ENCODE measurements around the gene BHLHE41.

Gene BHLHE41

GRCh38 chr12:26133521-26133920 is 8.7 kb upstream of the BHLHE41 start:
- DNase-seq, result no peak

GRCh38 chr12:26132866-26133265 is 8.0 kb upstream of the BHLHE41 start:
- DNase-seq, result no peak

GRCh38 chr12:26131936-26132335 is 7.1 kb upstream of the BHLHE41 start:
- no peak for DNase-seq

DNA sequence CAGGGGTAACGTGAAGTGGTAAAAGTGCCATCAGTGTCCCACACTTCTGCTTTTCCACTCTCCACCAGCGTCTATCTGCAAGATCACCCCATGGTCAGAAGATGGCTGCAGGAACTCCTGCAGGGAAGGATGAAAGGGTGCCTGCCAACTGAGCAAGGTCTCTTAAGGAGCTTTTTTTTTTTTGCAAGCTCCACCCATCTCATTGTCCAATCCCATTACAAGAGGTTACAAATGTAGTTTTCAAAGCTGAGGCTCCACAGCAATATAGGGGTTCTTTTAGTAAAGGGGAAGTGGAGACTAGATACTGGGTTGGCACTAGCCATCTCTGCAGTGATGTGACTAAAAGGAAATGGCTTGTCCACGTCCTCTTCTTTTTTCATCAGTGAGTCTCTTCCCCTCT is 5.9 kb upstream of the BHLHE41 start:
- DNase-seq, result peak; percentile 44

GRCh38 chr12:26128168-26128567 is 3.3 kb upstream of the BHLHE41 start:
- no peak for DNase-seq

GRCh38 chr12:26127404-26127803 is 2.6 kb upstream of the BHLHE41 start:
- DNase-seq, result no peak

DNA sequence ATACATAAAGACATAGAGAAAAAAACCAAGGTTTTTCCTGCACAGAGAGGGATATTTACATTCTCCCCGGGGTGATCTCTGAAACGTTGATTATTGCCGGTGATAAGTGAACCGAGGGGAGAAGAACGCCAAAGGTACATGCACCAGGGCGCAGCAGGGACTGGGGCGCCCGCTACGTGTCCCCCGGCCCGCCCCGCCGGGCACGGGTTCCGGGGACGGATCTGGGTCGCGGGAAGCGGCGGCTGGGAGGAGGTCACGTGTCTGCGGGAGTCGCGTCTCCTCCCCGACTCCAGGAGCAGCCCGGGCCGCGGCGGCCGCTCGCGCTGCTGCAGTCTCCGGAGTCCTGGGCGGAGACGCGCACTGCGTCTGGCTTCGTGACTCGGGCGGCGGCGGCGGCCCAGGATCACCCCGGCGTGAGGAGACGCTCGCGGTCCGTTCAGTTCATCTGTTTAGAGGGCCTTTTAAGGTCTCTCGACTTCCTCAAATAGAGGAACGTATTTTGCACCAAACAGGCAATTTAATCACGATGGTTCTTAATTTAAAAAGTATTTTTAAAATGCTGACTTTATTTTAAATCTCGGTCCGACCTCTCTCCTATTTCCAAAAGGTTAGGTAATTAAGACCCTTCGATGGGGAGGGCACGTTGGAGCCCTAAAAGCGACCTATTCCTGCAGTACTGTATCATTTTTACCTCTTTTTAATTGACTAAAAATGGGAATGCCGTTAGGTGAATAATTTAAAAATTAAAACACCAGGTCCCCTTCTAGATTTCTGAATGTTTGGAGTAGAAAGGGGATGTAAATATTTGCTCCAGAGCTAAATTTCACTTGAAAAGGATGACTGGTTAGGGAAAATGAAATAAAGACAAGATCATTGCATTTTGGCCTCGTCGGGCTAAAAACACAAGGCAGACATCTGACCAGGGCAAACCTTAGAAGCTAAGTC is 1.8 kb upstream of the BHLHE41 start:
- peak; percentile 67 for DNase-seq

GRCh38 chr12:26125400-26126339 is 833 bp upstream of the BHLHE41 start:
- DNase-seq, result peak; percentile 35

DNA sequence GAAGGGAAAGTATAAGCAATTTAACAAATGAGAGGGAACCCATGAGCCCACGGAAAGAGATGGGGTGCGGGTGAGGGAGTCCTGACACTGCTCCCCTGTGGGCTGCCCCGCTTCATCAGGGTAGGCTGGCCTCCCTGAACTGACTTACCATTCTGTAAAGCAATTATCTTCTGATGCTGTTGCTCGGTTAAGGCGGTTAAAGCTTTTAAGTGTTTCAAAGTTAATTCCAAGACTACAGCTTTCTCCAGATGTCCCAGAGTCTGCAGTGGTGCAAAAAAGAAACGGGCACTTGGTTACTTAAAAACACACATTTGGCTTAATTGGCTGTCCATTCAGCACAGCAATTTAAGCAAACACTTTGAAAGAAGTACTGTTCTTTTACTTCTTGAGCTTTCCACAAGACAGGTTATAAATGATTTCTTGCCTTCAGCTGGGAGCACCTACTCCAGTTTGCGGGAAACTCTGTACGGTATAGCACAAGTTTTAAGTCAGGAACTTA is 1.3 kb downstream of the BHLHE41 start:
- DNase-seq, result no peak

DNA sequence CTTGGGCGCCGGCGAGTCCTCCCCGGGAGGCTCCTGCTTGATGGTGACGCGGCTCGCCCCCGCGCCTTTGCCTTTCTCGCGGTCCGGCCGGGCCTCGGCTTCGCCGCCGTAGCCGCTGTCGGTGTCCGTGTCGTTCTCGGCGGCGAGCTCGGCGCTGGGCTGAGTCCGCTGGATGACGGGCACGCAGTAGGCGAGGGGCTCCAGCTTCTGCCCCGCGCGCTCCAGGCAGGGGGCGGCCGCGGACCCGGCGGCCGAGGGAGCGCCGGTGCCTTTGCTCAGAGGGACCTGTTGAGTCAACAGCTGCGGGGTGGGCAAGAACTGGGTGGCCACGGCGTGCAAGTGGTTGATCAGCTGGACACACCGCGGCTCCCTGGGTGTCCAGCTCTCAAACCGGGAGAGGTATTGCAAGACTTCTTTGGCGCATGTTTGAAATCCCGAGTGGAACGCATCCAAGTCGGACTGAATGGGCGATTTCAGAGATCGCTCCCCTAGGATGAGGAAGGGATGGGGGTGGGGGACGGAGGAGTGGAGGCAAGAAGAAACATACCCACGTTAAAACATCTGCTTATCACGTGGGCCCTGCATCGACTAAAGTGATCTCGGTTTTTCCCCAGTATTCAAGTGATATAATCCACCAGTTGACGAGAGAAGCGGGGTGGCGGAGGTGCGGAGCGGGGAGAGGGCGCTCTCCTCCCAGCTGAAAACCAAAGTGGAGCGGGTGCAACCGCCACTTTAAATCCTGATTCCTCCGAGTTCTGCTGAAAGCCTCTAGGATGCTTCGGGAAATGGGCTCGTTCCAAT is 2.0 kb downstream of the BHLHE41 start:
- peak; percentile 49 for DNase-seq

GRCh38 chr12:26122061-26122680 is 2.7 kb downstream of the BHLHE41 start:
- peak; percentile 56 for DNase-seq

DNA sequence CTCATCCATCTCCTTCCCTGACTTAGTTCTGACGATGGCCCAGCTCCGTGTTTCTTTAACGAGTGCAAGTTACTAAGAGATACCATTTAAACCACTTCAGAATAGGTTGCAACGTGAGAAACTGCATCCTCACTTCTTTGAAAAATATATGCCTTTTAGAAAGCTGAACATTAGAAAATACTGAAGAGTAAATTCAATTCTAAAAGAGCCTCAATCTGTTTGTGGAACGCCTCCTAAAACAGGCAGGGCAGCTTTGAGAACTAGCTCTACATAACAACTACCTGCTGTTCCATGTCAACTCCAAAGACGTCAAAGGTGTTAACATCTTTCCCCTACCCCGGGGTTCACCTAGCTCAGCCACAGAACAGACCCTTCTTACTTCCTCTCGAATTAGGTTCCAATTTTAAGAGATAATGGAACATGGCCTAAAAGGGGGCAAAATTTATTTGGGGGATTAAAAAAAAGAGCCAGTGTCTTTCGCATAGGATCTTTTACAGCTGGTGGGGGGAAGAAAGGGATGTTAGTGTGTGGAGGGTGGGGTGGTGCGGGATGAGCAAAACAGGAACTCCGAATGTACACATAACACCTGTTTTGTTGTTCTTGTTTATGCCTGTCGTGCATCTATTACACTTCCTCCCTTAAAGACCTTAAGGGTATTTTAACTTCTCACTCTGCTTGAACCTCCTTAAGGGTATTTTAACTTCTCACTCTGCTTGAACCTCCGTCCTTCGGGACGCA is 3.3 kb downstream of the BHLHE41 start:
- peak; percentile 11 for DNase-seq

DNA sequence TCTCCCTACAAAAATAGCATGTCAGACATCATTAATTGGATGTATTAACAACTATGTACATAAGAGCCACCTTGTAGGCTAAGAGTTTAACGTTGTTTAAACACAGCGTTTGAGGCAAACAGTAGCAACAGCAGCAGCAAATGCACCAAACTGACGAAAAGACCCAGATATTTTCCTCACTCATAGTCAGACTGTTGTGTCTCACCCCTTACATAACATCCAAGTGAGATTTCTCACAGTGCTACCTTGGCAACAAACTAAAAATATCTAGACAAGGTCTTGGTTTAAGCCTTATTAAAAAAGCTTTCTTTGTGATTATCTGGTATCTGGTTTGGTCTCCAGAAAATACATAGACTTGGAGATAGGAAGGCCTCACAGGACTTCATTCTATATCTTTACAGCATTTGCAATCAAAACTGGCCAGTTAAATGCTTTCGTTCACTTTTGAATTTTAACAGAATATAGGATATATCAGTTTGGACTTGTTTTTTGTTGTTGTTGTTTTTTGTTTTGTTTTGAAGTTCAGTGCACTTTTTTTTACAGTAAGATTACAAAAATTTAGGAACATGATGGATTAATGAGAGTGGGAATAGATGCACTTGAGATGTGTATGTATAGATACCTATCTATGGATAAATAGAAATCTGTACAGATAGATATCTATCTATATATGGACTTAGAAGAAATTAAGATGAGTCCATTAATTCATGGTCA is 4.1 kb downstream of the BHLHE41 start:
- no peak for DNase-seq

GRCh38 chr12:26119391-26119989 is 5.3 kb downstream of the BHLHE41 start:
- DNase-seq, result peak; percentile 74

- DNase-seq, result no peak
Measured at GRCh38 chr12:26118308-26118707, 6.5 kb downstream of the BHLHE41 start.

DNA sequence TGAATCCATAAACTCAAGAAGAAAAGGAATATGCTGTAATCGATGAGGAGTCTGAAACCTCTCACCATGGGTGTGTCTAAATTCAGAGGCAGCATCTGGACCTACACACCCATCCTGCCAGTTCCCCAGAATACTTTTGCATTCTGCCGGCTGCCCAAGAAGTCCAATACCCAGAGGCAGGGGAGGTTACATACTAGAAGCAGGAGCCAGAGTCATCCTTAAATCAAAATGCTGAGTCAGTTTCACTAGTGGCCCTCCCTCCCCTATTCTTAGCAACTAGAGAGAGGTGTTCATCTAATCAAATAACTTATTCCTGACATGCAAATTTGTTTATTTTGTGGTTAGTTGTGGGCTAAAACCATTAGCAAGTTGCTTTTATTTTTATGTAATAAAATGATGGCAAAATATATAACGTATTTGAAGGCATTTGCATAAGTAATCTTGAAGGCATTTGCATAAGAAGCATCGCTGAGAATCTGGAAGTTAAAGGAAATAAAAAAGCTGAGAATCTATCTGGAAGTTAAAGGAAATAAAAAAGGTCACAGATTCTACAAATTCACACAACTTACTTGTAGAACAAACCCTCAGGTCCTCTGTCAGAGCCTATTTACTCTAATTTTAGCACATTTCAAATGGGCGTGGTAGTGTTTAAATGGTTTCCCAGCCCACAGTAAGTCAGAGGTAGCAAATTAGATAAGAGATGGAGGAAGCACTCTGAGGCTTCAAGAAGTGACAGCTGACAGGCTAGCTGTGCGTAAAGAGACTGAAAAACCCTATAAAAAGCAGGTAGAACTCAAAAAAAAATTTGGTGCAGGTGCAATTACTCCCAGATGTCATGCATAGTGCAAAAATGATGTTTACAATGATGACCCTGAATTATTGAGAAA is 7.8 kb downstream of the BHLHE41 start:
- DNase-seq, result peak; percentile 51

DNA sequence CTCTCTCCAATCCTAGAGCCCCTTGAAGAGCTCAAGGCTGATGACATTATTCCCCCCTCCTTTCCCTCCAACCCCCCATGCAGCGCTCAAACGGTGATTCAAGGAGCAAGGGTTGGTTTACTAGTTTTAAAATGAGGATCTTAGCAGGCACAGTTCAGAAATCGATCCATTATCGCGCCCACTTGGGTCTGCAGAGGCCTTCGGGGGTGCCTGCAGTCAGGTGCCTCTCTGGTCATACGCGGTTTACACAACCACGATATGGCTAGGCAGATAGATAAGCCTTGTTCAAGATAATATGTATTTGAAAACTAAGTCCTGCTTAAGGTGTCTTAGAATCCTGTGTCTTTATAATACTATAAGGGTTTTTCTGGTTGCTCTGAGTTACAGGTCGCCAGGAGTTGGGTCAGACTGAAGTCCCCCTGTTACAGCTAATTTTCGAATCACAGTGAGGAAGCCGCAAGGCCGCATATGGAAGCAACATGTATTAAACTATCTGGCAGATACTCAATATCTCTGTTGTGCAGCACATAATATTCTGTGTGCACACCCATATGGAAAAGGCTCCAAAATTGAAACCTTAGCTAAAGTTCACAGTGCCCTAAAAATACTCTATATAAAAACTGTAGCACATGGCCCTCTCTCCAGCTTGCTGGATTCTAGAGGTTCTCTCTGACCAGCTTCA is 10.0 kb downstream of the BHLHE41 start:
- no peak for DNase-seq
